ENCODE results near the gene ANO3.

- no peak for TF ChIP-seq CTCF (conservative IDR thresholded peaks at IDR 0.05)
- TF ChIP-seq EZH2 (IDR thresholded peaks at IDR 0.05; ENCODE audit: low read depth): no peak
These were observed 125.7 kb downstream of the ANO3 start for GRCh38 chr11:26457636-26458035.

Data from PC-9 (cell line).